GM19372 (cell line): ENCODE data around the gene CRMP1.

ENCODE experiments used
- ATAC-seq: cut with Tn5 transposase; IDR thresholded peaks from one replicate; pipeline ENCODE4 v1.9.1; 2021; ENCODE audit warnings: mild to moderate bottlenecking, low read depth, moderate library complexity; ENCODE audit not compliant: unreplicated experiment

Gene CRMP1

DNA sequence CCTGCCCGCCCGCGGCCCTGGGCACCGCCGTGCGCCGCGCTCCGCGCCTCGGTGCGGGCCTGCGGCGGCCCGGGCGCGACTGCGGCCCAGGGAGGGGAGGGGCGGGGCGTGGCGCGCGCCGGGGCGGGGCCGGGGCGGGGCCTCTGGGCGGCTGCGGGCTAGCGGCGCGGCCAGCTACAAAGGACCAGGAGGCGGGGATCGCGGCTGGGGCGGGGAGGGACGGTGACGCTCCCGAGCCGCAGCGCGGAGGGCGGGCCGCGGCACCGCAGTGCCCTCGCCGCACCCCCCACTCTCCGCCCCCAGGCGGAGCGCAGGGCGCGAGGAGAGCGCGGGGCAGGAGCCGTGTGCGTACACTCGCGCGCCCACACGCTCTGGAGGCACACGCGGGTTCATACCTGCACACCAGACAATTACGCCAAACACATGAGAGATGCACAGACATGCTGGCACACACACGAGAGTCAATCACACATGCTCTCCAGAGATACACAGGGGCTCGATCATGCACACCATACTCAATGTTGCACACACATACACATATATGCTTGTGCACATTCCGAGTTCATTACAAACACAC lies at the start of gene CRMP1:
Gene CRMP1 (minus strand): TSS at position 83 of the 577 bp plus-strand sequence. CDS start 117 bp downstream, outside the sequence.
- ATAC-seq: no peak

DNA sequence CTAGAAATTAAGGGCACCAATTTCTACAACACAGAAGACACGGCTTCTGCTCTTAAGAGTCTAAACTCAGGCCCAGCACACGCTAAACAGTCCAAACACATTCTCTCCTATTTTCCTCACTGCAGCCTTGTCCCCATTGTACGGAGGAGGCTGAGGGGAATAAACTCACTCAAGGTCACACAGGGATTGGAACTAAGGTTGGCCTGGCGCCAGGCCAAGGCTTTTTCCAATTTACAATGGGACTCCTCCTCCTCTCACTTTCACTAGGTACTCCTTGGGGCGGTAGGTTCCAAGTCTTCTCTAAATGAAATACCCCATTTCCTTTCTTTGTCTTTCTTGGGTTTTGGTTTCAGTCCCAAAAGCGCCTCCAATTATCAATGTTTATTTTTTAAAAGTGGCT lies 48.7 kb upstream of the CRMP1 start:
- ATAC-seq: no peak

DNA sequence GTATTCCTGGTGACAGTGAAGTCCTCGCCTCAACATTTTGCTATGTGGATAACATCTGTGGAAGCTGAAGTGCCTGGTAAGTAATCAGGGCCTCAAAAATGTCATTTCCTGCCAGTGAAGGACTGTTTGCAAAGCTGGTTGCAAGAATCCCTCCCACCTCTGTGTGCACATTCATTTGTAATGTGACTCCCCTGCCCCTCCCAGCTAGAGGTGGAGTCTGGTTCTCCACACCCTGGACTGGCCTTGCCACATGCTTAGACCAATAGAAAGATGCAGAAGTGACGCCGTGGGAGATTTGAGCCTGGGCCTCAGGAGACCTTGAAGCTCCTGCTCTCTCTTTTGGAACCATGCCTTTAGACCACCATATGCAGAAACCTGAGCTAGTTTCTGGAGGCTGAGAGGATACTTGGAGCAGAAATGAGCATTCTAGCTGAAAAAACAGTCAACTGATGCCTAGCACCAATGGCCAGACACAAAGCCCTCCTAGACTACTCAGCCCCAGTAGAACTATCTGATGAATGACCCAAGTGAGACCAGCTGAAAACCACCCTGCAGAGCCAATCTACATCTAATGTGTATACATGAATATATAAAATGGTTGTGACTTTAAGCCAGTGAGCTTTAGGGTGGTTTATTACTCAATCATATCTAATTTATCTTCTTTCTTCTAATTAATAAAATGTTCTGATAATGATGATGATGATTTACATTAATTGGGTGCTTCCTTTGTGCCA lies 47.8 kb upstream of the CRMP1 start:
- ATAC-seq: no peak

DNA sequence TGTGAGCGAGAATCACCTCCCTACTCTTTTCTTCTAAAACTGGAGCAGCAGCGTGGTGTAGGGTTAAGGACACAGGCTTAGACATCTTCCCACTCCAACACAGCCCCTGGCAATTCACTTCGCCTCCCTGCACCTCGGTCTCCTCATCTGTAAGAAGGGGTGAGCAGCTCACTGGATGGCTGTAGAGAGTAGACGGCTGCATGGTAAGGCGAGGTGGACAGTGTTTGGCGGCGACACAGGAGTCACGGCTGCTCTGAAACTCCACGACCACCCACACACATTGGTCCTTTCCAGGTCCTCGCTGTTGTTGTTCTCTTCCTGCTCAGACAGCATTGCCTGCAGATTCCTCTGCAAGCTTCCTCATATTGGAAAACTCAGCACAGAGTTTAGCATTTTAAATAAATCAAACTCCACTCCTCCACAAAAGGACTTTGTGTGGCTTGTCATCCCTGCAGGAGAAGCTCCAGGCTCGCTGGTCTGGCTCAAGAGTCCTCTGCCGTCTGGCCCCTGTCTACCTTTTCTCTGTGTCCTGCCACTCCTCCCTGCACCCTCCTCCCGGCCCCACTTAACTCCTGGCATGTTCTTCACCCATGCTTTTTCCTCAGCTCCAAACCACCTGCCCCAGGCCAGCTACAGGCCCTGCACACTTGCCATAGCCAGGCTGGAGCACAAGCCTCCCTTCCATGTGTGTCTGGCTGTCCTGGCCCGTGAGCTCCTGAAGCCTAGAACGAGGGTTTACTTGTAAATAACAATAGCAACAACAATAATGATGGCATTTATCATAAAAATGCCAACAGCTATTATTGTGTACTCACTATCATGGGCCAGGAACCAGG lies 41.3 kb upstream of the CRMP1 start:
- no peak for ATAC-seq

DNA sequence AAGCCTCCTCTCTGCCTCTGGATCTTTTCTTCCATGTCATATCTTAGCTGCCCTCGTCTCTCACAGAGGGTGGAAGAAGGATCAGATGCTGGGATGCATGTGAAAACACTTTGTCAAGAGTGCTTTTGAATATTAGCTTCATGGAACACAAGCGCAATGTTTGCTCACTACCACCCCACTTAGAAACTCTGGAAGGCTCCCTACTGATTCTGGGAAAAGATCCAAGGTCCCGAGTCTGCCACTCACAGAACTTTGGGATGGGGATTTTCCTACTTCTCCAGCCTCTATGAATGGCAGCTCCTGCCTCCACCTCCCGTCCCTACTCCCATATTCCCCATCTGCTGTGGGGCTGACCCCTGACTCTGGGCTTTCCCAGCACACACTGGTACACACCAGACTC lies 40.2 kb upstream of the CRMP1 start:
- no peak for ATAC-seq

DNA sequence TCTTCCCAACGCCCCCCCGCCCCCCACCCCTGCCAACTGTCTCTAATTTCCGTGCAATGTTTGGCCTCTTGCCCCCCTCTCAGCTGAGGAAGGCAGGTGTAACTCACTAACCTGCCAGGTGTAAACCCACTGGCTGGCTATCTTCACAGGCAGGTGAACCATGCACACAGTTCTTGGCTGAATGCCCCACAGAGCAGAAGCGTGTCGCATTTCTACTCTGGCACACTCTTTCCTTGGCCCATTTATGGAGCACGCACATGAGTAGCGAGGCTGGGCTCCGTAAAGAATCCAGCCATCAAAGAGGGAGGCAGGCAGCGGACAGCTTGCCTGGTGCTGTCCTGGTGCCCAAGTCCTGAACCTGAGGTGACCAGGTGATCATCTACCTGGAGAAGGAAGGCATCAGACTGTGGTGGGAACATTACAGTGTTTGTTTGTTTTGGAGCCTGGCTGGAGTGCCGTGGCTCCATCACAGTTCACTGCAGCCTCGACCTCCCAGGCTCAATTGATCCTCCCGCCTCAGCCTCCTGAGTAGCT lies 39.2 kb upstream of the CRMP1 start:
- ATAC-seq: no peak

DNA sequence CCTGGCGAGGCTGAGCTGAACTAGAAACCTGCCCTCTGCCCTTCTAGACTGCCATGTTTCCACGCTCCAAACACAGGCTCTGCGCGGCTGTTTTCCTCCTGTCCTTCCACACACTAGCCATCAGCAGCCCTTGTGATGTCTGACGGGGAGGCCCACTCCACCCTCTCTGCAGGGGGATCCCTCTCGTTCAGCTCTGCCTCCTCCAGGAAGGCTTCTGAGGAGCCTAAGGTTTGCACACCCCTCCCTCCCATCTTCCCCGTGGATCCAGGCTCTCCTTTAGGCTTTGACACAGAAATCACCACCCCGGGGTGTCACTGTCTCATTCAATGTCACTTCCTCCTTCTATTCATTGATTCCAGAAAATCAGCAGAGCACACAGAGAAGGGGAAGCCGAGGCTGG lies 38.6 kb upstream of the CRMP1 start:
- no peak for ATAC-seq

DNA sequence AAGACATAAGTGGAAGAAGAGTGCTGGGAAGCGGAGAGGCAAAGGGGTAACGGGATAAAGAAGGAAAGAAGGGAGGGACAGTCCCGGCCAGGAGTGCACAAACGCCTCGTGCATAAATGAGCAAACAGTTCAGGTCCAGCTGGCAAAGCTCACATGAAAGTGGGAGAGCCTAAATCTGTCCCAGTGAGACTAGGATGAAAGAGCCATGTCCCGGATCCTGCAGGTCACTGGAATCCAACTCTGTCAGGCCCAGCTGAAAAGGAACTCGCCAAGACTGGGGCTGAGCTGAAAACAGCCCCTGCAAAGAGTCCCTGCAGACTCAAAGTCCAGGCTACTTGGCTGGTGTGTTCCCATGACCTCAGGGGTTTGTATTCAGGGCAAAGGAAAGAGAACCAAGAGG lies 38.0 kb upstream of the CRMP1 start:
- ATAC-seq: no peak

DNA sequence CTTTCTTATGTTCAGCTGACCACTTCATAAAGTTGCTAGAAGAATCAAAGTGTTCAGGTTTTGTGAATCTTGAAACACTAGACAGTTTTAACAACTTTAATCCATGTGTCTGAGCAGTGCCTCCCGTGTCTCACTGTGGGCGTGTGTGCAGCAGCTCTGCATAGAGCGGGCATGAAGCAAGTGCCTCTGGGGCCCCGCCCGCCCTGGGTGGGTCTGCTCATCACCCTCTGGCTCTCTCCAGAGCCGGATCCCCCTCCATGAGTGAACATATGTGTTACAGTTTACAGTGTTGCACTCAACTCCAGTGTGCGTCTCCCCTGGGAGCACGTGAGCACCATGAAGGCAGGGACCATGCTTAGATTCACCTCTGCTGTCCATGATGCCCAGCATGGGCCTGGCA lies 37.6 kb upstream of the CRMP1 start:
- no peak for ATAC-seq

DNA sequence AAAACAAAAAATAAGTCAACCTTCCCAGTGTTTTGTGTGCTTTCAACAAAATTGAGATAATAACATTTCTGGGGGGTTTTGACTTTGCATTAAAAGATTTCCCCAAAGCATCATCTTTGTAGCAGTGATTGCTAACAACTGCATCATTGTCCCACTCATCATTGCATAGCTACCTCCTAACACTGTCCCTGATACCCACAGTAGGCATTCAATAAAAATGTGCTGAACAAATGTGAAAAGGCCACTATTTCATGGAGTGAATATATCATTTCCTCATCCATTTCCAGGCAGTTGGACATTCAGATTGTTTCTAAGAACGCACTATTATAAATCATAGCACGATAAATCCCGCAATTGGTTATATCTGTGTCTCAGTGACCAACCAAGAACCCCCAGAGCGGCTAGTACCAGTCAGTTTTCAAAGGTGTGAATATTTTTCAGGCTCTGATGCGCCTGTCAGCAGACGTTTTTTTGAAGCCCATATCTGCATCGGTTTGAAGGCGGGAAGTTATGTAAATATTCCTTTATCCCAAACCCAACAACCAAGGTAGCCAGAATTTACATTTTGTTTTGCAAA lies 36.0 kb upstream of the CRMP1 start:
- no peak for ATAC-seq

DNA sequence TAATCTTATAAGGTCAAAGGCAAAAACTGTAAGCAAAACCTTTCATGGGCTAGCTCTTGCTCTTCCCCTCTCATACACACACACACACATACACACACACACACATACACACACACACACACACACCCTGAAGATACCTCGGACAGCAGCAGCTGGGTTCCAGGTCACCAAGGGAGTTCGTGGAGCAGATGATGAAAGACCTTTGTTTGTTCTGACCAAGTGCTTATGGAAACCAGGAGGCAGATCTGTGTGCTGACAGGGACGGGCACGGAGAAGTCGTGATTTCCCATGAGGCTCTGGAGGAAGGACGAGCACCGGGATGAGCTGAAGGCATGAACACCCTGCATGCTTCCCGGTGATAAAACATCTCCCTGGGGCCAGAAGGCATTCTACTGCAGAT lies 35.4 kb upstream of the CRMP1 start:
- no peak for ATAC-seq

DNA sequence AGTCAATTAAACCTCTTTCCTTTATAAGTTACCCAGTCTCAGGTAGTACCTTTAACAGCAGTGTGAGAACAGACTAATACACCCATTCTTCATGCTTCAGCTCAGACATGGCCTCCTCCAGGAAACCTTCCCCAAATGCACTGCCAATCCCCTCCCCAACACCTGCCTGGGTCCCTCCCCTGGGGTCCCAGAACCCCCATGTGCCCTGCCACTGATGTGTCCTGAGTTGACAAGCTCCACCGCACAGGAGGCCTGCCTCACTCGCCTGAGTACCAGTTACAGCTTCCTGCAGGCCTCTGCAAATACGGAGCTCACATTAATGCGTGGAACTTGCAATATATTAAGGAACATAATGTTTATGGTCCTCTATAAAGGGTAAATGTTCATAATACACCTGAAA lies 34.9 kb upstream of the CRMP1 start:
- no peak for ATAC-seq

DNA sequence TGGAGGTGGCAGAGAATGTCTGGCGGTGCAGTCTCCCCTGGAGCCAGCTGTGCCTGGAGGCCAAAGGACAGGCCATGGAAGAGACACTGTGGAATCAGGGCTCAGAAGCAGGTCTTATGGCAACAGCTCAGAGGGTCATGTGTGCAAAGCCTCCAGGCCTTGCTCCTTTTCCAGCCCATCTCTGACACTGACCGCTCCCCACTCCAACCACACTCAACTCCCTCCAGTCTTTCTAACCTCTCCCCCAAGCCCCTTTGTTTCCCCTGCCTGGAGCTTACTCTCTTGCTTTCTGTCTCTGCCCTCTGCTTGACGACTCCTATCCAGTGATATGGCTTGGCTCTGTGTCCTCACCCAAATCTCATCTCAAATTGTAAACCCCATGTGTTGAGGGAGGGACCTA lies 34.2 kb upstream of the CRMP1 start:
- ATAC-seq: no peak

DNA sequence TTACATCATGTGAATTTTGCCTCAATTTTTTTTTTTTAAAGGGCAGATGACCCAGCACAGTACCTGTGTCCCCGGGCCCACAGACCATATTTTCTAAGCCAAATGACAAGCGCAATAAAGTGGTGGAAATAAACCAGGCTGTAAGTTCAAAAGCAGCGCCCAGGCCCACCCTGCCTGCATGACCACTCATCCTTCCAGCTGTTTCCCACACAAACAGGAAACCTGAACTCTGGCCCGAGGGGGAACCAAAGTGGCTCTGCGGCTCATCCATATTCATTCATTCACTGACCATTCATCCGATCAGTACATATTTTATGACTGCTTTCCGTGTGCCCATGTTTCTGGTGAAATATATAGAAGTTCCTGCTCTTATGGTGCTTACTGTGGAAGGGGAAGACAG lies 33.7 kb upstream of the CRMP1 start:
- no peak for ATAC-seq

DNA sequence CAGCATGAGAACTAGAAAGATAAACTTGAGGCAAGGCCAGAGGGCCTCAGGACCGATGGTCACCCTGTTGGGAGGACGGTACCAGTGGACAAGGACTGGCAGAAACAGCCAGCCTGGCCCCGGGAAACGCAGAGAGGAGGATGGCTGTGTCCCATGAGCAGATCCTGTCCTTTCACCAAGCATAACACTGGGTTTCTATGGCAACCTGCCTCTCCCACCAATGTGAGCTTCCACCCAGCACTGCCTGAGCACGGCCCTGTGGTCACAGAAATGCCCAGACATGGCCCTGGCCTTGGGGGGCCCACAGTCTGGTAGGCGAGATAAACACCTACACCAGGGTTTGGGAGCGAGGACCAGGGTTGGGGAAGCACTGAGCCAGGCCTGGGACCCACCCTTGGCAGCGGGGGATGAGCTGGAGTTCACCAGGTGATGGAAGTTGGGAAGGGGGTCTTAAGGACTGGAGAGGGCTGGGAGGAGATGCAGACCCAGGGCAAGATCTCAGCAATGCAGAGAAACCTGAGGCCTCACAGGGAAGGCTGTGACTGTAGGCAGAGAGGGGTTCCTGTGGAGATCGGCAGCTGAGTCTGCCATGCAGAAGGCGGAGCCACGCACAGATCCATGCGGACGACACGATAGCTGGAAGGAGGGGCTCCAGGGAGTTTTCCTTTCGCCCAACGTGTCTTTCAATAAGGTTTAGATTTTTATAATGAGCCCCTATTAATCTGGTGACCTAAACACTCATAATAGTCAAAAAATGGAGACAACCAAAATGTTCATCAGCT lies 32.7 kb upstream of the CRMP1 start:
- ATAC-seq: no peak

DNA sequence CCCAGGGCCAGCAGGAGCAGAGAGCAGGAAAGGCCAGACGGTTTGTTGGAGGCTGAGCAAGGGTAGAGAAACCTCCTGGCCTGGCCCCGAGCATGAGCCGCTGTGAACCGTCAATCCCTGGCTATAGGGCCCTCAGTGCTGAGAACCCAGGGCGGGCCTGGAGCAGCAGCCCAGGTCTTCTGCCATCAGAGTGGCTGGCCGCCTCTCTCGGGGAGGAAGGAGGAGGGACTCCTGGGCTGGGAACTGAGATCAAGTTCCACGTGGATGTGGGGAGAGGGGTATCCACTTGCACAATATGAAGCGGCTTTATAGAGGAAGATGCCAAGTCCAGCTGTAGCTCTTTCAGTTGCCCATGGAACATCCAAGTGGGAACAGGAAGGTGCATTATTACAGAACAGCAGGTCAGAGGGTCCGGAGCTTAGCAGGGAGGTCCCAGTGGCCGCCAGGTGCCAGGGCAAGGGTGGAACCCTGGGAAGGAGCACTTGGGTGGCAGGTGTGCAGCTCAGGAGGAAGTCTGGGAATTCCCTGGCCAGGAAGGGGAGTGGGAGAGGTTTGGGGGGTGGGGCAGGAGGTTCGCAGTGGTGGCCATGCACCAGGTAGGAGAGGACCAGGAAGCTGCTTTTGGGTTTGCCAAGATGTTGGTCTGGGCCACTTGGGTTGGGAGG lies 31.7 kb upstream of the CRMP1 start:
- ATAC-seq: no peak

DNA sequence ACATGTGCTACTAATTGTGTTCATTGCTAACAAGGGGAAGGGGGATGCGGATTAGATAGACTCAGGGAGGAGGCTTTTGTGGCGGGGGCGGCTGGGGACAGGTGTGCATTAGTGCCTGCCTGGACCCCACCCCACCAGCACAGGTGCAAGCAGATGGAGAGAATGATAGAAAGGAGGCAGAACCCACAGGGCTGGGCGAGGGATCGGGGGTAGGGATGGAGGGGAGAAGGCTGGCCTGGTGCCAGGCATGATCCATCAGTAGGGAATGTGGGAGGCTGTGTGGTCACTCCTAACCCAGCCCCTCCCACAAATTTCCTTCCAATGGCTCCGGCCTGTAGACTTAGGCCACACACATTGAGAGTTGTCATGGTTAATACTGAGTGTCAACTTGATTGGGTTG lies 30.5 kb upstream of the CRMP1 start:
- ATAC-seq: no peak

DNA sequence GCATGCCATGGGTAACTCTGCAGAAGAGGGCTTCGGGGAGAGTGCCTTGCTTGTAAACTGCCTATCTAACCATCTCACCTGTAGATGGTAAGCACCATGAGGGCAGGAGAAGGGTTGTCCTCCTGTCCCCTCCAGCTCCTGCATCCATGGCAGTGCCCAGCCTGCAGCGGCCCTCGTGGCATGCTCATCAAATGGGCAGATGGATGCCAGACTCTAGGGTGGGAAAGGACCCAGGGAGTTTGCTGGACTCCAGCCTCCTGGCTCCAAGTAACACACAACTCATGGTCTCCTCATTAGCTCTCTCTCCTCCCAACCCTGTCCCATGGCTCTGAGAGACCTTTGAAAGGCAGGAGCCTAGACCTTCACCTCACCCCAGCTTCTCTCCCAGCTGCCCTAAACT lies 29.7 kb upstream of the CRMP1 start:
- ATAC-seq: no peak

DNA sequence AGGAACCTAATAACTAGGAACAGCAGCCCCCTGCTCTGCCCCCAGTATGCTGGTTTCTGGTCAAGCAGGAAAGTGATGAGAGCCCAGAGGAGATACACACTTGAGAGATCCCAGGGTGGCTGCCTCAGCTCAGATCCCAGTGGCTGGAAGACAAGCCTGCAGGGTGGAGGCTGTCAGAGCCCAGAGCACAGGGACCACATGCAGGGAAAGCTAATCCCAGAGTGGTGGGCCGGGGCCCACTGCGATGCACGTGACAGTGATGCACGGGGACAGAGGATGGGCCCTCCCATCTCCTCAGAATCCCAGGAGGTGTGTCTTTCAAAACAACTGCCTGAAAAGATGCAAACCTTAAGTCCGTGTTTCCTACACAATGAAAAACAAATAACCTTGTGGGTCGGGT lies 29.1 kb upstream of the CRMP1 start:
- no peak for ATAC-seq
